HepG2 (cell line): ENCODE measurements around the gene HS3ST3B1. TPM values are rescaled to one million over a fixed set of nuclear protein-coding genes. Genes with fewer than 3 reads are reported as not detected.

ENCODE experiments used
- BCL3 ChIP-seq: sonication (generic); formaldehyde crosslinking; IDR thresholded peaks from 2 replicates; pipeline ENCODE4 v1.5.1; 2020; ENCODE audit warnings: mild to moderate bottlenecking, missing genetic modification reagents, moderate library complexity
- GPBP1L1 ChIP-seq: sonication (generic); formaldehyde crosslinking; IDR thresholded peaks from 2 replicates; pipeline ENCODE4 v1.5.0; 2020; ENCODE audit warnings: mild to moderate bottlenecking, missing genetic modification reagents
- HOXA5 ChIP-seq: sonication (generic); formaldehyde crosslinking; IDR thresholded peaks from 2 replicates; pipeline ENCODE4 v1.4.0; 2020; ENCODE audit warnings: missing genetic modification reagents
- HOXA7 ChIP-seq: sonication (generic); formaldehyde crosslinking; IDR thresholded peaks from 2 replicates; pipeline ENCODE4 v1.8.1; 2022; ENCODE audit warnings: mild to moderate bottlenecking, missing genetic modification reagents, moderate library complexity
- KLF11 ChIP-seq: IDR thresholded peaks from 2 replicates; pipeline ENCODE4 v1.6.1; 2016; ENCODE audit warnings: missing compliant biosample characterization
- LCORL ChIP-seq, 2 experiments: fragments of 450-650 bp in 1 of 2; sonication (generic) in 1 of 2; formaldehyde crosslinking in 1 of 2; IDR thresholded peaks; 2 replicates each; pipeline versions ENCODE4 v1.5.0 to v1.6.1; 2017 to 2020; ENCODE audit warnings: antibody characterized with exemption in 1 of 2, missing genetic modification reagents in 1 of 2
- MAFG ChIP-seq: sonication (generic); formaldehyde crosslinking; IDR thresholded peaks from 2 replicates; pipeline ENCODE4 v1.5.1; 2020; ENCODE audit warnings: mild to moderate bottlenecking, missing genetic modification reagents
- NR0B2 ChIP-seq: sonication (generic); formaldehyde crosslinking; IDR thresholded peaks from 2 replicates; pipeline ENCODE4 v1.4.0; 2020; ENCODE audit warnings: mild to moderate bottlenecking, missing genetic modification reagents
- RBAK ChIP-seq: sonication (generic); formaldehyde crosslinking; IDR thresholded peaks from 2 replicates; pipeline ENCODE4 v1.5.1; 2020; ENCODE audit warnings: mild to moderate bottlenecking, missing genetic modification reagents
- SAFB2 ChIP-seq: sonication (generic); formaldehyde crosslinking; IDR thresholded peaks from 2 replicates; pipeline ENCODE4 v1.5.1; 2020; ENCODE audit warnings: missing genetic modification reagents, low read depth, mild to moderate bottlenecking, borderline replicate concordance
- SNAPC5 ChIP-seq: sonication (generic); formaldehyde crosslinking; IDR thresholded peaks from 2 replicates; pipeline ENCODE4 v1.8.1; 2023; ENCODE audit warnings: mild to moderate bottlenecking, missing genetic modification reagents, borderline replicate concordance
- TARDBP ChIP-seq: sonication (generic); formaldehyde crosslinking; IDR thresholded peaks from 2 replicates; pipeline ENCODE4 v1.8.0; 2022; ENCODE audit warnings: mild to moderate bottlenecking, missing genetic modification reagents
- TERF1 ChIP-seq: sonication (generic); formaldehyde crosslinking; IDR thresholded peaks from 2 replicates; pipeline ENCODE4 v1.8.0; 2022; ENCODE audit warnings: mild to moderate bottlenecking, missing genetic modification reagents, moderate library complexity
- ZC3H4 ChIP-seq: sonication (generic); formaldehyde crosslinking; IDR thresholded peaks from 2 replicates; pipeline ENCODE4 v1.4.0; 2020; ENCODE audit warnings: missing genetic modification reagents, borderline replicate concordance
- ZFP36L2 ChIP-seq: sonication (generic); formaldehyde crosslinking; IDR thresholded peaks from 2 replicates; pipeline ENCODE4 v1.4.0; 2020; ENCODE audit warnings: missing genetic modification reagents
- ZNF121 ChIP-seq: sonication (generic); formaldehyde crosslinking; IDR thresholded peaks from 2 replicates; pipeline ENCODE4 v1.5.0; 2020; ENCODE audit warnings: mild to moderate bottlenecking, missing genetic modification reagents
- ZNF20 ChIP-seq: sonication (generic); formaldehyde crosslinking; IDR thresholded peaks from 2 replicates; pipeline ENCODE4 v1.4.0; 2020; ENCODE audit warnings: mild to moderate bottlenecking, moderate library complexity, missing genetic modification reagents
- ZNF451 ChIP-seq: sonication (generic); formaldehyde crosslinking; IDR thresholded peaks from 2 replicates; pipeline ENCODE4 v1.5.0; 2020; ENCODE audit warnings: mild to moderate bottlenecking, missing genetic modification reagents
- ZNF513 ChIP-seq: sonication (generic); formaldehyde crosslinking; conservative IDR thresholded peaks from 2 replicates; pipeline ENCODE4 v1.5.0; 2020; ENCODE audit warnings: missing genetic modification reagents
- ZNF629 ChIP-seq: sonication (generic); formaldehyde crosslinking; conservative IDR thresholded peaks from 2 replicates; pipeline ENCODE4 v1.5.0; 2020; ENCODE audit warnings: missing genetic modification reagents
- ZNF678 ChIP-seq: sonication (generic); formaldehyde crosslinking; IDR thresholded peaks from 2 replicates; pipeline ENCODE4 v1.4.0; 2020; ENCODE audit warnings: mild to moderate bottlenecking, missing genetic modification reagents
- ZNF770 ChIP-seq: sonication (generic); formaldehyde crosslinking; IDR thresholded peaks from 2 replicates; pipeline ENCODE4 v1.5.0; 2020; ENCODE audit warnings: mild to moderate bottlenecking, missing genetic modification reagents
- ZNF777 ChIP-seq: sonication (generic); formaldehyde crosslinking; IDR thresholded peaks from 2 replicates; pipeline ENCODE4 v1.4.0; 2020; ENCODE audit warnings: missing genetic modification reagents
- polyA plus RNA-seq, 8 experiments: library from polyadenylated mRNA; depleted of rRNA in 3 of 8; stranded (reverse) in 7 of 8; unstranded in 1 of 8; fragments of >200 nt; fragmentation: Illumina TruSeq in 4 of 8; extraction: Trizol in 4 of 8; gene quantifications; 2 replicates each; pipeline versions ENCODE4 v1.2.1 to v1.2.3, GENCODE V29; 2011 to 2016; ENCODE audit warnings: low read depth in 4 of 8, missing spikeins in 1 of 8, mixed read lengths in 1 of 8; ENCODE audit not compliant: insufficient read depth in 1 of 8
- total RNA-seq, 5 experiments: library from RNA; depleted of rRNA; stranded (reverse); fragments of >200 nt; fragmentation: Illumina TruSeq; extraction: Trizol; gene quantifications; 2 replicates each; pipeline ENCODE4 v1.2.3, GENCODE V29; 2016; ENCODE audit warnings: low read depth in 1 of 5

HS3ST3B1 gene
- total and polyA plus RNA-seq, 2 of the 13 experiments (the other 11 are each of a cell fraction or from before 2014, with no cell fraction given): 15.7 to 39.5 TPM

- no peak for TF ChIP-seq NR0B2 (CRISPR knock-in tag)
- no peak for TF ChIP-seq ZFP36L2 (CRISPR knock-in tag)
- TF ChIP-seq TARDBP (CRISPR knock-in tag): no peak
- no peak for TF ChIP-seq ZNF121 (CRISPR knock-in tag)
- TF ChIP-seq ZNF20 (CRISPR knock-in tag): no peak
- no peak for TF ChIP-seq SAFB2
- TF ChIP-seq ZNF451 (CRISPR knock-in tag): no peak
- TF ChIP-seq BCL3 (CRISPR knock-in tag): no peak
- no peak for TF ChIP-seq ZNF777 (CRISPR knock-in tag)
- TF ChIP-seq ZNF629 (CRISPR knock-in tag): no peak
- no peak for TF ChIP-seq HOXA5 (CRISPR knock-in tag)
- TF ChIP-seq ZNF513: no peak
- no peak for TF ChIP-seq SNAPC5 (CRISPR knock-in tag)
- no peak for TF ChIP-seq GPBP1L1 (CRISPR knock-in tag)
- no peak for TF ChIP-seq ZNF770
- no peak for TF ChIP-seq ZNF678 (CRISPR knock-in tag)
- TF ChIP-seq HOXA7 (CRISPR knock-in tag): no peak
- TF ChIP-seq KLF11: no peak
- no peak for TF ChIP-seq LCORL (IDR thresholded peaks at IDR 0.05)
- 0 out of 2 replicates have a peak, but pooled peaks have one; percentile 41 for TF ChIP-seq LCORL (CRISPR knock-in tag; IDR thresholded peaks at IDR 0.05)
- TF ChIP-seq RBAK (CRISPR knock-in tag): no peak
- TF ChIP-seq TERF1 (CRISPR knock-in tag): no peak
- no peak for TF ChIP-seq MAFG
- TF ChIP-seq ZC3H4 (CRISPR knock-in tag): no peak
Observed at GRCh38 chr17:14361945-14362508, 61.1 kb downstream of the HS3ST3B1 start (continued).
